ENCODE measurements around the gene CSMD2.

- TF ChIP-seq CTCF (IDR thresholded peaks at IDR 0.05), result no peak
- TF ChIP-seq POLR2A (IDR thresholded peaks at IDR 0.05), result no peak
Observed at GRCh38 chr1:33670567-33670966, 494.5 kb downstream of the CSMD2 start.
